Measurements from ENCODE around the gene IBA57.
"Not testable (repeated sequence)": the region's sequence is repeated elsewhere in the genome, so short reads cannot be mapped to it uniquely, and the experiment has no call there.

IBA57 gene

DNA sequence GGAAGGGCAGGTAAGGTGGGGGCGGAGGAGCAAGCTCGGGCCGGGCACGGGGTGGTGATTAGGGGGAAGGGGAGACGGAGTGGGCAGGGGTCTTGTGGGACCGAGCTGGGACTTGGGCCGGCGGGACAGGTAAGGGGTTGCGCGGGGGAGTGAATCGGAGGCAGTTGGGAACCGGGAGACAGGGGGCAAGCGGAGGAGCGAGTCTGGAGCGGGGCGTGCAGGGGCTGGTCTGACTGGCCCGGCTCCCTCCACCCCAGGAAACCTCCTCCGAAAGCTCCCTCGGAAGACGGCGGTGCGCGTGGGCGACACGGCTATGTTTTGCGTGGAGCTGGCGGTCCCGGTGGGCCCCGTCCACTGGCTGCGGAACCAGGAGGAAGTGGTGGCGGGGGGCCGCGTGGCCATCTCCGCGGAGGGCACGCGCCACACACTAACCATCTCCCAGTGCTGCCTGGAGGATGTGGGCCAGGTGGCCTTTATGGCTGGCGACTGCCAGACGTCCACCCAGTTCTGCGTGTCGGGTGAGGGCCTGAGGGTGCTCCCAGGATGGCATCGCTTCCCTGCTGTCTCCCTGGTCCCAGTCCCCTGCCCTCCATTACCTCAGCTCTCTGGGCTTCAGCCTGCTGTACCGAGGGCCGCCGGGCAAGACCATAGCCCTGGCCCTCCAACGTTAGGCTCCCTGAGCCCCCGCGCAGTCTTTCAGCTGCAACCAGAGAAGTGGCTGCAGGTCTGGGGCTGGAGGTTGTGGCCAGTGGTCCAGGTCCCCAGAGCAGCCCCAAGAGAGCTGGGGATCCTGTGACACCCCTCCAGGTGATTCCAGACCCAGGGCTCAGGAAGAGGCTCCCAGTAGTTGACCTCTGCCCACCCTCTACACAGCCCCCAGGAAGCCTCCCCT, 48.6 kb downstream of the IBA57 start:
- no peak for DNase-seq

DNA sequence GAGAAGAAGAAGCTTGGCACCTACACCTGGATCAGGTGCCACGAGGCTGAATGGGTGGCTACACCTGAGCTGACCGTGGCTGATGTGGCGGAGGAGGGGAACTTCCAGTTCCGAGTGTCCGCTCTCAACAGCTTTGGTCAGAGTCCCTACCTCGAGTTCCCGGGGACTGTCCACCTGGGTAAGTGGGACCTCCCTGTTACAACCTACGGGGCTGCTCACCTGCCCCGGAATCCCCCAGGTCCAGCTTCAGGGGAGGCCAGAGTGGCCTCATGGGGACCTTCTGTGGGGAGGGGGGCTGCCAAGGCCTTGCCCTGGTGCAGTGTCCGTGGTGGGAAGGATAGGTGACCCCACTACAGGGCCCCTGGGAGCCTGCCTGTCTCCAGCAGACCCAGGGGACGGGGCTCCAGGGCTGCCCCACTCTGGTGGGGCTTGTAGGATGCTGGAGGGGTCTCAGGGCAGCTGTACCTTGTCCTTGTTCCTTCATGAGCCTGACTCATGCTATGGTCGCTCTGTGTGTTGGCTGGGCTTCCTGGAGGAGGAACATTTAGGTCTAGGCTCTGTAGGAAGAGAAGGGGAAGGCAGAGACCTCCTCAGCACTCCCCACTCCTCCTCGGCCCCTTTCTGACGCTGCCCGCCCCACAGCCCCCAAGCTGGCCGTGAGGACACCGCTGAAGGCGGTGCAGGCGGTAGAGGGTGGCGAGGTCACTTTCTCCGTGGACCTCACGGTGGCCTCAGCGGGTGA, 49.5 kb downstream of the IBA57 start:
- DNase-seq: no peak

DNA sequence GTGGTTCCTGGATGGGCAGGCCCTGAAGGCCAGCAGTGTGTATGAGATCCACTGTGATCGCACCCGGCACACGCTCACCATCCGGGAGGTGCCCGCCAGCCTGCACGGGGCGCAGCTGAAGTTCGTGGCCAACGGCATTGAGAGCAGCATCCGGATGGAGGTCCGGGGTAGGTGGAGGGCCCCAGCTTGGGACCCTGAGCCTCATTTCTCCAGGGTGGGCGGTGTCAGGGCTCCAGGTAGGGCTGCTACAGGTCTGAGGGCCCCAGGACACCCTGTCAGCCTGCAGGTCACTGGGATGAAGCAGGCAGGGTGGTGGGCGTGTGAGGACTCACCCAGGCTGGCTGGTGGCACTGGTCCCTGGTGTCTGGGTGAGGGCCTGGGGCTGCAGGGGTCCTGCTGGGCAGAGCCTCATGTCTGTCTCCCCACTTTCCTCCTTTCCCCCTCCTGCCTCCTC, 50.1 kb downstream of the IBA57 start:
- DNase-seq: no peak

GRCh38 chr1:228216371-228217320, 51.0 kb downstream of the IBA57 start:
- no peak for DNase-seq

- no peak for DNase-seq
Measured at GRCh38 chr1:228217551-228218344, 52.1 kb downstream of the IBA57 start.

DNA sequence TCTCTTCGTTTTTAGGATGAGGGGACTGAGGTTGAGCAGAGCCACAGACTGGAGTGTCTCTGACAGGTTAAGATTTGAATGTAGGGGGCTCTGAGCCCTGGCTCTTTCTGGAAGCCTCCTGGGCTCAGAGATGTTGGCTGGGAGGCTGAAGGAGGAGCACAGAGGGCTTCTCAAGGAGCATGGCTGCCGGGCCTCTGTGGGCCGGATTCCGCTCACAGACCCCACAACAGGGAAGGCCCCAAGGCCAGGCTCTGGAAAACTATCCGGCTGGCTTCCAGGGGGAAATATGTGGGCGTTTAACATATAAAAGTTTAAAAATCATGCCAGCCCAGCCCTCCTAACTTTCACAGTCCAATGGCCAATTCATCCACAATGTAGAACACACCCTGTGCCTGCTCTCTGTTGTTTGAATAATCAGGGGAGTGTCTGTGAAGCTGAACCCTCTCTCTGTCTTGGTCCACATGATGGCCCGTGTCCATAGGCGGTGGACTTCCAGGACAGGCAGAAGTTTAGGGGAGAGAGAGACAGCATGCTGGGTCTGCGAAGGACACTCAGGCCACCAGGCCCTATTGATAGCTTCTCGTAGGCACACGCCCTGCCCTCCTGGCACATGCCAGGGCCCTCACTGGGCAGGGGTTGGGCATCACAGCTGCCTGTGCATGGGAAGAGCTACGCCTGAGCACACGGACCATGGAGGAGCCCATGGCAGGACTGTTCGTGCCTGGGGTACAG, 53.1 kb downstream of the IBA57 start:
- no peak for DNase-seq

DNA sequence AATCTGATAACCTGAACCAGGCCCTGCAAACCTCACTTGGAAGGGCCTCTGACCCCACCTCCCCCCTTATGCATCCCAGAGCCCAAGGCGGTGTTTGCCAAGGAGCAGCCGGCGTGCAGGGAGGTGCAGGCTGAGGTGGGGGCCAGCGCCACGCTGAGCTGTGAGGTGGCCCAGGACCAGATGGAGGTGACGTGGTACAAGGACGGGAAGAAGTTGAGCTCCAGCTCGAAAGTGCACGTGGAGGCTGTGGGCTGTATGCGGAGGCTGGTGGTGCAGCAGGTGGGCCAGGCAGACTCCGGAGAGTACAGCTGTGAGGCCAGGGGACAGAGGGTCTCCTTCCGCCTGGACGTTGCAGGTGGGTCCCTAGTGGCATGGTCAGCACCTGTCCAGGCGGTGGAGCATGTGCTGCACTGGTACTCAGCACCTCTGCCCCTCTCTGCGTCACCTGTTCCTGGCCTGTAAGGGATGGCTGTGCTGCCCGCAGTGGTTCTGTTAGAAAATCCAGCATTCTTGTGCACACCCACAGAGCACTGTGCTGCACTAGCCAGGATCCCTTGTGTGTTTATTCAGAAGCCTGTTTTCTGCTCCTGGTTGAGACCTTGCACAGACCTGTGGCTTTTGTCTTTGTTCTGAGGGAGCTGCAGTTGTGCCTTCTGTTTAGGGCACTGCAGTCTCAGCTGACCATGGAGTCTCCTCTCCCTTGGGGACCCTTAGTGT, 53.8 kb downstream of the IBA57 start:
- DNase-seq: no peak

DNA sequence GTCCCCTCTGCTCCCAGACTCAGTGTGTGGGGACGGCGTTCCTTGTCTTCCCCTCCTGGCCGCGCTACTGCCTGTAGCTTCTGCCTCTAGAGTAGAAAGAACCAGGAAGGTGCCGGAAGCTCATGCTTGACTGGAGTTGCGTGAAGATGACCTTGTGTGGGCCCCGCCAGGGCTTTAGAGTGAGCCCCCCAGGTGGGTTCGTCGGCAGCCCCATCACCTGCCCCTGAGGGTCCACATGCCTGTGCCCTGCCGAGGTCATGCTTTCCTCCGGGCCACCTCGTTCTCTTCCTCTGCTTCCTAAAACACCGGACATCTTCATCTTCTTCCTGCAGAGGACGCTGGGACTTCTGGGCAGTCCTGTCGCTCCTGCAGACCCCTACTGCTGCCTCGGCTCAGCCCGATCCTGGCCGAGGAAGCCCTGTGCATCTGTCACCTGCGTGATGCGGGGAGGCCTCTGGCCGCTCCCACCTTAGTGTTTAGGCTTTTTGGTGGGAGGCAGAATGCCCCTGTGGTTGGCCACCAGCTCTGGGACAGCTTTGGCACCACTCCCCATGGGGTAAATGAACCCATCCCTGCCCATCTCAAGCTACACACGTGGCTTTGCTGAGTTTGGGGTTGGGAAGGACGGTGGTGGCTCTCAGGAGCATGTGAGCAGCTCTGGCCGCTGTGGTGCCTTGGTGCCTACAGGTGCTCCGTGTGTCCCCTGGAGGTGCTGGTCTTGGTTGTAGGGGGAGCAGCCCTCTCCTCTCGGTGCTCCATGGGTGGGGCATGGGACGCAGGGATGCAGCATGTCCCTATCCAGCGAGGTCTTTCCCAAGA, 54.6 kb downstream of the IBA57 start:
- no peak for DNase-seq

- DNase-seq: not testable (repeated sequence)
Measured at GRCh38 chr1:228221097-228221496, 55.5 kb downstream of the IBA57 start.

DNA sequence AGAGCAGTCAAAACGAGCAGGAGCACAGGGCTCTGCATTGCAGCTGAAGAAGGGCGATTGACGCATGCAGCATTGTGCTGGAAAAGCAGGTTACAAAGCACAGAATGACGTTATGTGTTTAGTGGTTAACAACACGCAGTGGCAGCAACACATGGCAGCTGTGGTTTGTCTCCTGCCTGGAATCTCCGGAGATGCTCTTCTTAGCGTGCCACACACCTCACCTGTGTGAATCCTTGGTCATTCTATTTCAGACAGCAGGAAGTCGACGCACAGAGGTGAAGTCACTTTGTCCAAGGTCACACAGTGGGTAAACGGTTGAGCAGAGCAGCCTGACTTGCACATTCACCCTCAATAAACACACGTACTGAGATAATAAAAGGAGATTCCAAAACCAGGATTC, 56.9 kb downstream of the IBA57 start:
- DNase-seq: no peak

DNA sequence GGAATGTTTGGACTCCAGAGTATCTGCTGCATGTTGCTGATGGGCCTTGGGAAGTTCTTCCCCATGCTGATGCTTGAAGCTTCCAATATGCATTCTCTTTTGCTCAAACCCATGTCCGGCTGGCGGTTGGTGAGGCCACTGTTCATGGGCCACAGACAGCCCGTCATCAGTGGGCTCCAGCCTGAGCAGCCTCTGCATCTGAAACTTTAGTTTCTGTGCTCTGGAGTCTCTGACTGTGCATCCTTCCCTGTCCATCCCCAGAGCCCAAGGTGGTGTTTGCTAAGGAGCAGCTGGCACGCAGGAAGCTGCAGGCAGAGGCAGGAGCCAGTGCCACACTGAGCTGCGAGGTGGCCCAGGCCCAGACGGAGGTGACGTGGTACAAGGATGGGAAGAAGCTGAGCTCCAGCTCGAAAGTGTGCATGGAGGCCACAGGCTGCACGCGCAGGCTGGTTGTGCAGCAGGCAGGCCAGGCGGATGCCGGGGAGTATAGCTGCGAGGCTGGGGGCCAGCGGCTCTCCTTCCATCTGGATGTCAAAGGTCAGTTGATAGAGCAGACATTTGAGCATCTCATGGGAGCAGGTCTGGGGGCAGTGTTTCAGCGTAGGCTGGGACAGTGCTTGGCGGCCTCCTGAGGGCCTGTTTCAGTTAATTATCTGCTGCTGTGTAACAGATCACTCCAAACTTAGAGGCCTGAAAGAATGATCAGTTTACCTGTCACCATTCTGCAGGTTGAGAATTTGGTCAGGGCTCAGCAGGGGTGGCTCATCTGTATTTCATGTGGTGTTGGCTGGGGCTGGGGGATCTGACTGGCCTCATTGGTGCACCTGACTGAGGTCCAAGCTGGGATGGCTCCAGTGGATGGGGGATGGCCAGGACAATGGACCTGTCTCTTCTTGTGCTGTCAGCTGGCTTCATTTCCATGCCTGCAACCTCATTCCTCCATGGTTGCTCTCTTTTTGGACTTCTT, 58.9 kb downstream of the IBA57 start:
- no peak for DNase-seq

DNA sequence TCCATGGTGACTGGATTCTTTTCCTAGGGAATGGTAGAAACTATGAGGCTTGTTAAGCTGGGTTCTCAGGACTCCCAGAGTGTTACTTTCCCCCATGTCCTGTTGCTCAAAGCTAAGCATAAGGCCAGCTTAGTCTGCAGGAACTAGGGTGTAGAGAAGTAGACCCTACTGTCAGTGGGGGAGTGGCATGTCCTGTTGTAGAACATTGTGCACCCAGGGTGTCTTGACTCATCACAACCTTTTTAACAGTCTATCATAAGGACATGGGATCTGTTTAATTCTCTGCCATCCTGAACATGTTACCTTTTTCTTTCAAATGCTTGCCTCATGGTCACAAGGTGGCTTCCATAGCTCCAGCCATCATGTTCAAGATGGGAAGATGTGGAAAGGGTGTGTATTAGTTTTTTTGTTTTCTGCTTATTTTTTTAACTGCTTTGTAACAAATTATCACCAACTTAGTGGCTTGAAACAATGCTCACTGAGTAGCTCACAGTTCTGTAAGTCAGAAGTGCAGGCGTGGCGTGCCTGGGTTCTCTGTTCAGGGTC, 59.6 kb downstream of the IBA57 start:
- DNase-seq: no peak

GRCh38 chr1:228225740-228226139, 60.1 kb downstream of the IBA57 start:
- no peak for DNase-seq

GRCh38 chr1:228226141-228226874, 60.7 kb downstream of the IBA57 start:
- no peak for DNase-seq

DNA sequence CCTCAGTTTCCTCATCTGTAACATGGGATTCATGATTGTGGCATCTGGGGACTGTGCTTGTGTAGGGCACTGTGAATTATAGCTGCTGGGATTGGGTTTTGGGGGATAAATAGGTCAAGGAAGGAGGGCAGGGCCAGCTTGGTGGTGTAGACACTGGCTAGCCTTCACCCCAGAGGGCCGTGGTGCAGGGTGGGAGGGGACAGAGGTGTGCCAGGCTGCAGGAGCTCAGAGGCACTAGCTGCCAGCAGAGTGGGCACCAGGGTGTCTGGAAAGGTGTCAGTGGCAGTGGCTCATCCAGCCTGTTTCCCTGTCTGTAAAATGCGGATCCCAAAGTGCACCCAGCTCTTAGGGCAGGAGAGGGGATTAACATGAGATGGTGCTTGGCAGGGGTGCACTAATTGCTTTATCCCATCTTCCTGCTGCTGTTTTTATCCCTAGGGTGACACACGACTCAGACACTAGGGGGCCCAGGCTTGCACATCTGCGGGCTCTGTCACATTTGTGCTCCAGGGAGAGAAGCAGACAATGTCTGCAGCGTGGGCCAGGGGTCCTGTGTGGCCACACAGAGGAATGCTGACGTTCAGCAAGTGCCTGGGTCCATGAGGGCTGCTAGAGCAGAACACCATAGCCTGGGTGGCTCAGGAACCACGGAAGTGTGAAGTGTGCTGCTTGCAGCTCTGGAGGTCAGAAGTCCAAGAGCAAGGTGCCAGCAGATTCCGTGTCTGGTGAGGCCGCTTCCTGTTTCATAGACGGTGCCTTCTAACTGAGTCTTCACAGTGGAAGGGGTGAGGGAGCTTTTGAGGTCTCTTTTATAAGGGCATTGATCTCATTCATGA, 61.6 kb downstream of the IBA57 start:
- no peak for DNase-seq

- not testable (repeated sequence) for DNase-seq
Measured at GRCh38 chr1:228228147-228228546, 62.5 kb downstream of the IBA57 start.
